GM21576 (cell line): ENCODE results near the gene AKAP8L.

ENCODE experiments used
- ATAC-seq: cut with Tn5 transposase; IDR thresholded peaks from one replicate; pipeline ENCODE4 v1.9.1; 2021; ENCODE audit warnings: mild to moderate bottlenecking, moderate library complexity; ENCODE audit not compliant: unreplicated experiment

AKAP8L gene

GRCh38 chr19:15448778-15449619 lies 30.2 kb upstream of the AKAP8L start:
- no peak for ATAC-seq

DNA sequence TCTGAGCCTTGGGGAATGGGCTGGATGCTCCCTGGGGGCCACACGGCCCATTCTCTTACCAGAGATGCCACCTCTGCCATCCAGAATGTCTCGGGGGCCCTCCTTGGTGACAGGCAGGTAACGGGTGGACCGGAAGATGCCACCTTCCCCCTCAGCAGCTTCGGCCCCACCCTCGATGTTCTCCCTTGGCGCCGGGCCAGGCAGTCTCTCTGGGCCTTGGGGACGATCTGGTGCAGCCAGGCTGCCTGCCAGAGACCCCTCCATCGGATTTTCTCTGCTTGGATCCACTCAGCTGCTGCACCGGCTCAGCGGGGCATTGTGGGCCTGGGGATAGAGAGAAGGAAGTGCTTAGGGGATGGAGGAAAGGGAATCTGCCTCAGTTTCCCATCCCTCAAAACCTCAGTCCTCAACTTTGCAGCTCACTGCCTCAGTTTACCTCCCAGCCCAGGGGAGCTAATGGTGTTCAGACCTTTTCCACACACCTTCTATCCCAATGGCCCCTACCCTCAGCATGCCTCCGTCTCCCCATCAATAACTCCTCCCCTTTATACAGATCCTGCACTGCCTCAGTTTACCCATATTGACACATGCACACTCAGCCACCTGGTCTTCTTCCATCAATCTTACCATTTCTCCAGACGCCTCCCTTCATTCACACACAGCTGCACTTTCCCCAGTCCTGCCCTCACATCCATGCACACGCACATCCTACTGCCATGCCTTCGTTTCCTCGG lies 29.4 kb upstream of the AKAP8L start:
- ATAC-seq: no peak

DNA sequence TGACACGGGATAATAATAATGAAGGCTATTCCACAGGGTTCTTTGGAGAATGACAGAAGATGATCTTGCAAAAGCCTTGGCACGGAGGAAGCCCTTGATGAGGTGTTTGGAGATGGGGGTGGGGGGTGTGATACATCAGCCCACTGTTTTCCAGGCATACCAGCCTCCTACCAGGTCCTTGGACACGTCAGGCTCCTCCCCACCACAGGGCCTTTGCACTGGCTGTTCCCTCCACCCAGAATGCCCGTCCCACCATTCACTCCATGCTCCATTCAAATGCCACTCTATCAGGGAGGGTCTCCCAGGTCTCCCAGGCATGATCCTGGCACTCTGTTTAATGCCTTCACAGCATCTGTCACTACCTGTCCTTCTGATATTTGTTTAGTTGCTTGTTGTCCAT lies 28.3 kb upstream of the AKAP8L start:
- ATAC-seq: no peak

- ATAC-seq: no peak
Observed at GRCh38 chr19:15445807-15446376, 27.1 kb upstream of the AKAP8L start.

- no peak for ATAC-seq
Observed at GRCh38 chr19:15445227-15445605, 26.4 kb upstream of the AKAP8L start.

- ATAC-seq: no peak
Observed at GRCh38 chr19:15444505-15445226, 25.9 kb upstream of the AKAP8L start.

- no peak for ATAC-seq
Observed at GRCh38 chr19:15443838-15444237, 25.1 kb upstream of the AKAP8L start.

DNA sequence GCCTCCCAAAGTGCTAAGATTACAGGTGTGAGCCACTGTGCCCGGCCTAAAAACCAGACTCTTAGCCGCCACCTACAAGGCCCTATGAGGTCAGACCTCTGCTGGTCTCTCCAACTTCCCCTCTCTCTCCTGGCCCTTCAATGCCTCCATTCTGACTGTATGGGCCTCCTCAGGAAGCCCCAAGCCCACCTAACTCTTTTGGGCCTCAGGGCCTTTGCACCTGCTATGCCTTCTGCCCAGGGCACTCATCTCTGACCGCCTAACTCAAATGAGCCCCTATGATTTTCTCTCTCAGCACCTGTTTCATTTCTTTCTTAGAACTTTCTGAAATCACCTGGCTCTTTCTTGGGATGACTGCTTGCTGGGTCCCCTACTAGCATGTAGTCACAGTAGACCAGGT lies 24.5 kb upstream of the AKAP8L start:
- no peak for ATAC-seq

GRCh38 chr19:15442142-15442920 lies 23.5 kb upstream of the AKAP8L start:
- ATAC-seq: no peak

GRCh38 chr19:15441317-15441716 lies 22.5 kb upstream of the AKAP8L start:
- ATAC-seq: no peak

DNA sequence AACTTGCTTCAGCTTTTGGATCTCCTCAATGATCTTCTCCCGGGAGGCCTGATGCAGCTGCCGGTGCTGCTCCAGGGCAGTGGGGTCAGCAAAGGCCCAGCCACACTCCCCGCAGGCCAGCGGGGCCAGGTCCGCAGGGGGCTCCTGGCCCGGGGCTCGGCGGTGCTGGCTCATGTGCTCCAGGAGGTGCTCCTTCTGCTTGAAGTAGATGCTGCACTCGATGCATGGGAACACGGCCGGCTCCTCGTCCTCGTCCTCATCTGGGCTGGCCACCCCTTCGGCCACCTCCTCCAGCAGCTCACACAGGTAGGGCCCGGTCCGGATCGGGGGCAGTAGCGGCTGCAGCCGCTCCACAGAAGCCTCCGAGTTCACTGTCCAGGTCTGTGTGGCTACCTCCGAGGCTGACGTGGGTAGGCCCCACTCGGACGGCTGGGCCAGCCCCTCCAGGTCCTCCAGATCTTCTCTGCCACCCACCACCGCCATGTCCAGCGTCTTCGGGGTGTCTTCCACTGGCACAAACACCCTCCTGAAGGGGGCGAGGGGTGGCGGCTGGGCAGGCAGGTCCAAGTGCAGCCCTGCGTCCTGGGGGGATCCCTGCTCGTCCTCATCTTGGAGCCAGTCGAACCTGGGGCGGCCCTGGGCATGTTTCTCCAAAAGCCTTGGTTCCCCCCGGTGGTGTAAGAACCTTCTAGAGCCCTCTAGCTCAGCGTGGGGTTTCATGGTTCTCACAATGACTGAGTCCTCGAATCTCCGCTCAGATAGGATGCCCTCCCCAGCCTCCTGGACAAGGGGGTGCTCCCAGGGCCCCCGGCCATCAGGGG lies 21.2 kb upstream of the AKAP8L start:
- ATAC-seq: no peak

GRCh38 chr19:15439078-15439799 lies 20.5 kb upstream of the AKAP8L start:
- ATAC-seq: no peak

GRCh38 chr19:15438577-15438976 lies 19.8 kb upstream of the AKAP8L start:
- ATAC-seq: no peak

- no peak for ATAC-seq
Observed at GRCh38 chr19:15438124-15438496, 19.3 kb upstream of the AKAP8L start.

GRCh38 chr19:15437355-15438123 lies 18.8 kb upstream of the AKAP8L start:
- no peak for ATAC-seq

DNA sequence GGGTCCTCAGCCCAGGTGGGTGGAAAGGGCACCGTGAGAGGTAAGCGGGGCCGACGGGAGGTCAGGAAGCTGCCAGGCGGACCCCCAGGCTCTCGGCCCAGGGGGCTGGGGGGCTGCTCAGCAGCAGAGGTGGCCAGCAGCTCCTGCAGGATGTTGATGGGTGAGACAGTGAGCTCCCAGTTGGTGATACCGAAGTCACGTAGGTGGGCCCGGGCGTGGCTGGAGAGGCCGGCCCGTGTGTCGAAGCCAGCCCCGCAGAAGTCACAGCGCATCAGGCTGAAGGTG lies 18.0 kb upstream of the AKAP8L start:
- no peak for ATAC-seq

GRCh38 chr19:15436012-15436825 lies 17.4 kb upstream of the AKAP8L start:
- ATAC-seq: no peak
